ENCODE results near the gene DCUN1D3.

DCUN1D3 gene

DNA sequence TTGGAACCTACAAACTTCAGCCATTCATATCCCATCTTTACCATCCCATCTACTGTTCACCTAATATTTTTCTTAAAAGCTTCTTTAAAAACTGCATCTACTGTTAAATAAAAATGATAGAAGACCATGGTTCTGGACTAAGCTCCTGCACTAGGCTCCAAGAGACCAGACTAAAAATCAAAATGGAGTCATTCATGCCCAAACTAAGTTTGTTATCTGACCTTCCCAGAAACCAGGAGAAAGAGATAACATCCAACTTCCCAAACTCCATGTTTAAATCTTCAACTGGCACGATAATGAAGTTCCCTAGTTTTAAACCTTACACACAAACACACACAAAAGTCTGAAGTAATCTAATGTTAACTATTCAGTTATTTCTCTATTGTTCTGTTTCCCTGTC lies 13.8 kb downstream of the DCUN1D3 start:
- Mint-ChIP-seq H3K27ac (no peak overlapping the region), H3K4me3 (no peak overlapping the region), H3K36me3 (ENCODE audit: low read depth) (peaks cover 57% of the 10 kb centered on the region), H3K27me3 (no peaks in the 10 kb centered on the region), H3K9me3 (no peaks in the 10 kb centered on the region), H3K4me1 (ENCODE audit: low read depth) (peaks cover 42% of the 10 kb centered on the region)
- DNase-seq, result no peak

GRCh38 chr16:20884240-20884556 lies 16.0 kb downstream of the DCUN1D3 start:
- no peak for DNase-seq
- peak overlapping the region; percentile 45 for H3K27ac Mint-ChIP-seq
- H3K4me1 Mint-ChIP-seq (ENCODE audit: low read depth), result peaks cover 53% of the 10 kb centered on the region
- no peaks in the 10 kb centered on the region for H3K9me3 Mint-ChIP-seq
- H3K27me3 Mint-ChIP-seq, result no peaks in the 10 kb centered on the region
- H3K36me3 Mint-ChIP-seq (ENCODE audit: low read depth), result peaks cover 41% of the 10 kb centered on the region
- H3K4me3 Mint-ChIP-seq, result no peak overlapping the region

- Mint-ChIP-seq H3K27ac (peak overlapping the region; percentile 45), H3K4me3 (no peak overlapping the region), H3K27me3 (no peaks in the 10 kb centered on the region), H3K4me1 (ENCODE audit: low read depth) (peaks cover 58% of the 10 kb centered on the region), H3K36me3 (ENCODE audit: low read depth) (peaks cover 41% of the 10 kb centered on the region), H3K9me3 (no peaks in the 10 kb centered on the region)
- no peak for DNase-seq
Observed at GRCh38 chr16:20883554-20884239, 16.5 kb downstream of the DCUN1D3 start.

DNA sequence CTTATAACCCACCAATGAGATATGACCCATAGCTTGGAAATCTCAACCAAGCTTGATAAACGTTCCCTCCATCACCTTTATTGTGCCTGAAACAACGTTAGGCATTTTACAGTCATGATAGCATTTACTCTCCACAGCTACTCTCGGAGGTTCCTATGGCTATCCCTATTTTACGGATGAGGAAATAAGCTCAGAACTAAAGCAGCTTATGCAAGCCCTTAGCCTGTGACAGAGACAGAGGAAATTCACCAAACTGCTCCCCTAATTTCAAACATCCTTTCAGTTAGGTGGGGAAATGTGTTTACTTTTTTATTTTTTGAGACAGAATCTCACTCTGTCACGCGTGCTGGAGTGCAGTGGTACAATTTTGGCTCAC lies 18.7 kb downstream of the DCUN1D3 start:
- no peaks in the 10 kb centered on the region for H3K9me3 Mint-ChIP-seq
- H3K4me3 Mint-ChIP-seq, result no peak overlapping the region
- H3K4me1 Mint-ChIP-seq (ENCODE audit: low read depth), result peaks cover 58% of the 10 kb centered on the region
- no peak overlapping the region for H3K27ac Mint-ChIP-seq
- peaks cover 36% of the 10 kb centered on the region for H3K36me3 Mint-ChIP-seq (ENCODE audit: low read depth)
- no peak for DNase-seq
- H3K27me3 Mint-ChIP-seq, result no peaks in the 10 kb centered on the region

GRCh38 chr16:20880867-20881502 lies 19.2 kb downstream of the DCUN1D3 start:
- Mint-ChIP-seq H3K27me3 (no peaks in the 10 kb centered on the region), H3K36me3 (ENCODE audit: low read depth) (peaks cover 34% of the 10 kb centered on the region), H3K27ac (no peak overlapping the region), H3K4me3 (no peak overlapping the region), H3K4me1 (ENCODE audit: low read depth) (peaks cover 58% of the 10 kb centered on the region), H3K9me3 (no peaks in the 10 kb centered on the region)
- DNase-seq, result no peak

DNA sequence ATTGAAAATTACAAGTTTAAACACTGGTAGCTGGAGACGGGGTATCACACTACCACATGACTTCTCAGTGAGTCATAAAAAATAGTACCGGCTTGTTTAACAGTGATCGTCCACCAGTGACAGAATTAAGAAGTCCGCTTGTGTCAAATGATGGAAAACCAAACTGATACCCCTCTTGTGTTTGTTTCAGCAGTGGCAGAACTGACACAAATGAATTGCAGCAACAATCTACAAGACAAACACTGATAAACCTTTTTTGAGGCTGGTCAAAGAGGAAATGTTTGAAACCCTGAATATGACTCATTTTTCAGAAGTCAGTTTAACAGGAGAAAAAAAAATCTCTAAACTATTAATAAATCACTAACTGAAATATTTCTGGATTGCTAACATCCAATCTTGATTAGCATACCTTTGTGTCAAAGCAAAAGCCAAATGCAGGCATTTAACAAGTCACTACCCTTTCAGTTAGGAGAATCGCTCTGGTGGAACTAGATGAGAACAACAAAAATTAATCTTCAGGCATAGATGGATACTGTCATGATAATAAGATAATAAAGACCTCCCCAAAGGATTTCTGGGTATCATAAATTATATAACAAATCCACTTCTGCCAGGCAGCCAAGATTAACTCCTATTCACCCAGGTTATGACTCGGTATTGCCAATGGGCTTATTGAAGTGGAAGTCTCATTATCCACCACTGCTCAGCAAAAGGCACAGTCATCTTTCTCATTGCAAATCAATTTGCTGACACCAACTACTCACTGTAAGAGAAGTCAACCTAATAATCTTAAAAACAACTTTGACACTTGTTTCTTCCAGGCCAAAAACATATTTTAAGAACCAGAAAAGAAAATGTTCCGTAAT lies 20.8 kb downstream of the DCUN1D3 start:
- Mint-ChIP-seq H3K4me3 (no peak overlapping the region), H3K9me3 (no peaks in the 10 kb centered on the region), H3K36me3 (ENCODE audit: low read depth) (peaks cover 26% of the 10 kb centered on the region), H3K27me3 (no peaks in the 10 kb centered on the region), H3K4me1 (ENCODE audit: low read depth) (peaks cover 58% of the 10 kb centered on the region), H3K27ac (peak overlapping the region; percentile 44)
- DNase-seq, result no peak

GRCh38 chr16:20878682-20879147 lies 21.4 kb downstream of the DCUN1D3 start:
- H3K27me3 Mint-ChIP-seq, result no peaks in the 10 kb centered on the region
- H3K4me1 Mint-ChIP-seq (ENCODE audit: low read depth), result peaks cover 59% of the 10 kb centered on the region
- peak overlapping the region; percentile 44 for H3K27ac Mint-ChIP-seq
- H3K36me3 Mint-ChIP-seq (ENCODE audit: low read depth), result peaks cover 20% of the 10 kb centered on the region
- H3K4me3 Mint-ChIP-seq, result no peak overlapping the region
- DNase-seq, result no peak
- H3K9me3 Mint-ChIP-seq, result no peaks in the 10 kb centered on the region

- Mint-ChIP-seq H3K36me3 (ENCODE audit: low read depth) (peaks cover 19% of the 10 kb centered on the region), H3K27ac (peak overlapping the region; percentile 30), H3K27me3 (no peaks in the 10 kb centered on the region), H3K4me1 (ENCODE audit: low read depth) (peaks cover 71% of the 10 kb centered on the region), H3K9me3 (no peaks in the 10 kb centered on the region), H3K4me3 (peak overlapping the region; percentile 53)
- no peak for DNase-seq
Observed at GRCh38 chr16:20875355-20875650, 24.9 kb downstream of the DCUN1D3 start.

DNA sequence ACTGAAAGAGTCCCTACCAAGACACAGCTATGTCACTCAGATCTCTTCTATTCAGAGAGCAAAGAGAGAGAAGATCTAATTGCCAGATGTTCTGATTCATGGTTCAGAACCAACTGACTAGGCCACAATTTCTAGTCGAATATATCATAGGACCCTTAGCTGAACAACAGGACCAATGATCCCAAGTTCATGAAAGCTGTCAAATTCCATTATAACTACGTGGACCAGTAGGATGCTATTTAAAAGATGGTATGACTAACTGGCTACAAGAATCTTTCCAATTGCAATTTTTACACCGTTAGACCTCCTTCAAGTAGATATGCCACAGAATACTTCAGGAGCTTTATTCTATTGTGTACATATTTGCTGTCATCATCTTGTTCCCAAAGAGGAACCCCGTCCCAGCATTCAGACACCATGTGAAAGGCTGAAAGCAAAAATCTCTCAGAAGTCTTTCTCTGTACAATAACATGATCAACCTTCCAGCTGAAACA lies 26.0 kb downstream of the DCUN1D3 start:
- Mint-ChIP-seq H3K27ac (peak overlapping the region; percentile 79), H3K27me3 (no peaks in the 10 kb centered on the region), H3K4me1 (ENCODE audit: low read depth) (peaks cover 62% of the 10 kb centered on the region), H3K4me3 (peak overlapping the region; percentile 53), H3K36me3 (ENCODE audit: low read depth) (peaks cover 19% of the 10 kb centered on the region), H3K9me3 (no peaks in the 10 kb centered on the region)
- DNase-seq, result no peak

DNA sequence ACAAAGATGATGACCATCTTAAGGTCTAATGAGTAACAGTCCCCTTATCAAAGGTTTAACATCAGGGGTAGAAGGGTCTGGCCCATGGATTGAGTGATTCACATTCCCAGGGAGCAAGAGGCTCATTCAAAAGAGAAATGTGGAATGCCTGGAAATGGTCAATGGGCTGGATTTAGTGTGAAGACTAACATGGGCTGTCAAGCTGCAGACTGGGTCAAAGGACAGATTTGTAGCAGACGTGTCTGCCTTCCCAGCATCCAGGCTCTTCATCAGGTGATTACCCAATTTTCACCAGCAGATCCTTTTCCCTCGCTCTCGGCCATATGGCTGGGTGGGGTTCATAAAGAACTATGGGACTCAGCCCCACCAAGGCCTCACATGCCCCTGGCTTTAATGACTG lies 26.8 kb downstream of the DCUN1D3 start:
- Mint-ChIP-seq H3K4me3 (no peak overlapping the region), H3K27me3 (no peaks in the 10 kb centered on the region), H3K9me3 (no peaks in the 10 kb centered on the region), H3K36me3 (ENCODE audit: low read depth) (peaks cover 18% of the 10 kb centered on the region), H3K27ac (peak overlapping the region; percentile 13), H3K4me1 (ENCODE audit: low read depth) (peaks cover 54% of the 10 kb centered on the region)
- DNase-seq, result no peak

- no peak overlapping the region for H3K4me3 Mint-ChIP-seq
Observed at GRCh38 chr16:20871941-20872815, 28.0 kb downstream of the DCUN1D3 start.

DNA sequence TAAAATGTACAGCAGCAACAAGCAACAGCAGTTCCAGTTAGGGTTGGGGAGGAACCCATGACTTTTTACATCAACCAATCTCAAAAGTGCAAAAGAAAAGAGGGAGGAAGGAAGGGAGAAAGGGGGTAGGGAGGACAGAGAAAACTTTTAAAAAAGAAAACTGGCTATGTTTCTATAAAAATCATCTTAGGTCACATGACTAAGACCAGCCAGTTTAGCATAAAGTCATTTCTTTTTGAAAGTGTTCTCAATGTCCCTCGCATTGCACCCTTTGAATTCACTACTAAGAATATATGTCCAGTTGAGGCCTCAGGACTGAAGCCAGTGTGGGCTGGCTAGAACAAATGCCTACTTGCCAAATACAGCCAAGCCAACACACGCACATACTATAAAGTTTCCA lies 28.9 kb downstream of the DCUN1D3 start:
- peaks cover 10% of the 10 kb centered on the region for H3K36me3 Mint-ChIP-seq (ENCODE audit: low read depth)
- no peaks in the 10 kb centered on the region for H3K27me3 Mint-ChIP-seq
- H3K9me3 Mint-ChIP-seq, result no peaks in the 10 kb centered on the region
- H3K27ac Mint-ChIP-seq, result no peak overlapping the region
- no peak for DNase-seq
- no peak overlapping the region for H3K4me3 Mint-ChIP-seq
- peaks cover 53% of the 10 kb centered on the region for H3K4me1 Mint-ChIP-seq (ENCODE audit: low read depth)

More at GRCh38 chr16:20871941-20872815, 28.0 kb downstream of the DCUN1D3 start:
- Mint-ChIP-seq H3K36me3 (ENCODE audit: low read depth) (peaks cover 13% of the 10 kb centered on the region), H3K27ac (no peak overlapping the region), H3K27me3 (no peaks in the 10 kb centered on the region), H3K9me3 (no peaks in the 10 kb centered on the region), H3K4me1 (ENCODE audit: low read depth) (peaks cover 48% of the 10 kb centered on the region)
- no peak for DNase-seq

DNA sequence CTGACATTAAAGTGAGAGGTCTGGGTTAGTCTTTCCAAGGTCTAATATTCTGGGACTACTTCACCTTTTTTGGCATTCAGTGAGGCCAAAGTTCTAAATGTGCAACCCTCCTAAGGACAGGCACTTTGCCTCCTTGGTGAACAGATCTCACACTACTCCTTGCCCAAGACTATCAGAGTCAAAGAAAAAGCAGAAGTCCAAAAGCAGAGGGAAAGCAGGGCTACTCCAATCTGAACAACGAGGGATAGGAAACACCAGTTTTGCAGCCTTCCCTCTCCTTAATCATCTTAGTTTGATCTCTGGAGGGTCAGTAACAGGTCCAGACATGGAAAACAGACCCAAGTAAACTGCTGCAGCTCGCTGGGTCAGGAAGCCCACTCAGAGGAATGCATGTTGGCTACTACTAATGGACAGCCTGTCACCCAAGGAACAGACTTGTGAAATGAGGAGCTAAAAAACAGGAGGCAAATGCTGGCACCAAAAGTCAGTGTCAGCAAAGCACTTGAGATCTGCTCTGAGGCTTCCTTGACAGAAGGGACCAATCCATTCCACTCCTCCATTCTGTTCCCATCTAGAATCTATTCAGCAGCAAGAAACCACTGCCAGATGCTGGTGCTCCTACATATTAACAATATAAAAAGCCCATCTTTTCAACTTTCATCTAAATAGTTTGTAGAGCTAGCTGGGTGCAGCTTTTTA lies 29.9 kb downstream of the DCUN1D3 start:
- no peak overlapping the region for H3K4me3 Mint-ChIP-seq
- no peaks in the 10 kb centered on the region for H3K9me3 Mint-ChIP-seq
- H3K4me1 Mint-ChIP-seq (ENCODE audit: low read depth), result peaks cover 56% of the 10 kb centered on the region
- peaks cover 9% of the 10 kb centered on the region for H3K36me3 Mint-ChIP-seq (ENCODE audit: low read depth)
- no peak for DNase-seq
- no peaks in the 10 kb centered on the region for H3K27me3 Mint-ChIP-seq
- H3K27ac Mint-ChIP-seq, result no peak overlapping the region

GRCh38 chr16:20868890-20869289 lies 31.3 kb downstream of the DCUN1D3 start:
- DNase-seq, result no peak
- H3K36me3 Mint-ChIP-seq (ENCODE audit: low read depth), result peaks cover 9% of the 10 kb centered on the region
- H3K4me1 Mint-ChIP-seq (ENCODE audit: low read depth), result peaks cover 49% of the 10 kb centered on the region
- no peak overlapping the region for H3K27ac Mint-ChIP-seq
- no peaks in the 10 kb centered on the region for H3K9me3 Mint-ChIP-seq
- H3K27me3 Mint-ChIP-seq, result no peaks in the 10 kb centered on the region
- no peak overlapping the region for H3K4me3 Mint-ChIP-seq
